ENCODE results near the gene NENF.
A peak's percentile ranks its signal among the peaks of the same experiment; 100 is the strongest.

DNA sequence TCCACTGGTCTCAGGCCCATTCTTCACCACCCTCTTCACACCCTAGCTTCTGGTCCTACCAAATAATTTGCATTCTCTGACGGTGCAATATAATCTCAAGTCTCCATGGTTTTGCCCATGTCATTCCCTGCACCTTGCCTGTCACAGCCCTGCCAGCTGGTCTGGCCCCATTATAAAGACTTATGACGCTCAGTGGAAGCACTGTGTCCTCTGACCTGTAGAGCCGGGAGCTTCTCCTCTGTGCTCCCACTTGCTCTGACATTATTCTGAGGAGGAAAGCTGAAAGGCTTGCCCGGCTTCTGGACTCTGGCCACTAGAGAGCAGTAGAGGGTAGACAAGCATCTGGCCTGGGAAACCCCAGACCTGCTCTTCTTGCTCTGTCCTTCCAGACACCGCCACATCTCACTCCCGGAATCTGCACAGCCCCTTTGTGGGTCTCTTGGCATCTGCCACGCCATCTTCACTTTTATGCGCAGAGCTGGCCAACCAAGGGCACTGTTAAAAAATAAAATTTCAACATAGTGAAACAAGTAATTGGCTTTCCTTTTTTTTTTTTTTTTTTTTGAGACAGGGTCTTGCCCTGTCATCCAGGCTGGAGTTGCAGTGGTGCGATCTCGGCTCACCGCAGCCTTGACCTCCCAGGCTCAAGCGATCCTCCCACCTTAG is 44.4 kb downstream of the NENF start:
- no peak for TF ChIP-seq EZH2 (IDR thresholded peaks at IDR 0.05; ENCODE audit: borderline replicate concordance, insufficient read depth, low read depth, low read length, poor library complexity, severe bottlenecking)
- TF ChIP-seq, protein P1, sequence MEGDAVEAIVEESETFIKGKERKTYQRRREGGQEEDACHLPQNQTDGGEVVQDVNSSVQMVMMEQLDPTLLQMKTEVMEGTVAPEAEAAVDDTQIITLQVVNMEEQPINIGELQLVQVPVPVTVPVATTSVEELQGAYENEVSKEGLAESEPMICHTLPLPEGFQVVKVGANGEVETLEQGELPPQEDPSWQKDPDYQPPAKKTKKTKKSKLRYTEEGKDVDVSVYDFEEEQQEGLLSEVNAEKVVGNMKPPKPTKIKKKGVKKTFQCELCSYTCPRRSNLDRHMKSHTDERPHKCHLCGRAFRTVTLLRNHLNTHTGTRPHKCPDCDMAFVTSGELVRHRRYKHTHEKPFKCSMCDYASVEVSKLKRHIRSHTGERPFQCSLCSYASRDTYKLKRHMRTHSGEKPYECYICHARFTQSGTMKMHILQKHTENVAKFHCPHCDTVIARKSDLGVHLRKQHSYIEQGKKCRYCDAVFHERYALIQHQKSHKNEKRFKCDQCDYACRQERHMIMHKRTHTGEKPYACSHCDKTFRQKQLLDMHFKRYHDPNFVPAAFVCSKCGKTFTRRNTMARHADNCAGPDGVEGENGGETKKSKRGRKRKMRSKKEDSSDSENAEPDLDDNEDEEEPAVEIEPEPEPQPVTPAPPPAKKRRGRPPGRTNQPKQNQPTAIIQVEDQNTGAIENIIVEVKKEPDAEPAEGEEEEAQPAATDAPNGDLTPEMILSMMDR (IDR thresholded peaks at IDR 0.05): peak; percentile 87
